HG02943 (cell line): Measurements from ENCODE around the gene ENTPD2.

ENCODE experiments used
- ATAC-seq: cut with Tn5 transposase; IDR thresholded peaks from one replicate; pipeline ENCODE4 v1.9.1; 2021; ENCODE audit warnings: mild to moderate bottlenecking, low read depth, moderate library complexity; ENCODE audit not compliant: unreplicated experiment

Gene ENTPD2

GRCh38 chr9:137032858-137033257, 21.0 kb downstream of the ENTPD2 start:
- ATAC-seq, result no peak

GRCh38 chr9:137031904-137032640, 21.8 kb downstream of the ENTPD2 start, which contains the start of gene FUT7:
Gene FUT7, minus strand, starts transcription at chr9:137032088. Its CDS starts 97 bp downstream, at chr9:137031991.
- no peak for ATAC-seq

DNA sequence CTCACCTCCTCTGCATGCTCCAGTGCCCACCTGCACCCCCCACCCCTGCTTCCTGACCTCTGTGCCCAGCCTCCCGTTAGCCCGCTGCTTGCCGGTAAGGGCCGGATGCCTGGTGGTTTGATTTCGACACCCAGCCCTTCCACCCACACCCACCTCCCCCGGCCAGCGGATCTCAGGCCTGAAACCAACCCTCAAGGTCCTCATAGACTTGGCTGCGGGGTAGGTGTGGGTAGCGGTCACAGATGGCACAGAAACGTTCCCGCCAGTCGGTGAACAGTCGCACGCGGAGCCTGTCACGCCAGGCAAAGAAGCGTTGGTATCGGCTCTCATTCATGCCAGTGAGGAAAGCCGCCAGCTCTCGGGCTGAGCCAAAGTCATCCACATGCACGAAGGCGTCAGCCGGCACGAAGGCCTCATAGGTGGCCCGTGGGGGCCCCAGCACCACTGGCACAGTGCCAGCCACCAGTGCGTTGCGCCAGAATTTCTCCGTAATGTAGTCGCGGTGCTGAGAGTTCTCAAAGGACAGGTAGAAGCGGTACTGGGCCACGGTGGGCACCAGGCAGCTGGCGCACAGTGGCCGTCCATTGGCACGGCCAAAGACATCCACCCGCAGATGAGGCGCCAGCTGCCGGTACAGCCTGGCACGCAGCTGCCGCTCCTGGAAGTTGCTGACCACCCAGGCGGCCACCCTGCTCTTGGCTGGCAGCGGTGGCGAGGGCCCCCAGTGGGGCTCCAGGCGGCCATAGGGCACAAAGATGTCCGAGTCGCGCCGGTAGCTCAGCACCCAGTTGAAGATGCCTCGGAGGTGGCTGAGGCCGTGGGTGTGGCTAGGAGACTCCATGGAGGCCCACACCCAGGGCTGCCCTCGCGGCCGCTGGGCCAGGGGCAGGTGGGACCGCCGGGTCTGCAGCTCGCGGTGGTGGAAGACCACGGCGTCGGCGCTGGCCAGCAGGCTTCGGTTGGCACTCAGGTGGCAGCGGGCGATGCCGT, 23.0 kb downstream of the ENTPD2 start:
- no peak for ATAC-seq

DNA sequence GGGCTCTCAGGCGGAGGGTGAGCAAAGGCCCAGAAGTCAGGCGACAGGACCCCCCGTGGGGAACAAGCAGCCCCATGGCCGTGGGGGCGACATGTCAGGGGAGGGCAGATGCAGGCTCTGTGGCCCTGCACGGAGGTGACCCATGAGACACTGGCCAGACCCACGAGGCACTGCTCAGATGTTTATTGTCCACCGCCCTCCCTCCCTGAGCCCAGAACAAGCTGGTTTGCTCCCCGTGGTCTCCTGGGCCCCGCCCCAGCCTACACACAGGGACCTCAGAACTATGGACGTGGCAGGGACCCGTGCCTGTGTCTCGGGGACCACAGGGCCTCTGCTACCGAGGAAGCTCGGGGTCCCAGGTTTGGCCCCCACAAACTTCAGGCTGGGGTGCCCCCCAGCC, 23.9 kb downstream of the ENTPD2 start:
- no peak for ATAC-seq

DNA sequence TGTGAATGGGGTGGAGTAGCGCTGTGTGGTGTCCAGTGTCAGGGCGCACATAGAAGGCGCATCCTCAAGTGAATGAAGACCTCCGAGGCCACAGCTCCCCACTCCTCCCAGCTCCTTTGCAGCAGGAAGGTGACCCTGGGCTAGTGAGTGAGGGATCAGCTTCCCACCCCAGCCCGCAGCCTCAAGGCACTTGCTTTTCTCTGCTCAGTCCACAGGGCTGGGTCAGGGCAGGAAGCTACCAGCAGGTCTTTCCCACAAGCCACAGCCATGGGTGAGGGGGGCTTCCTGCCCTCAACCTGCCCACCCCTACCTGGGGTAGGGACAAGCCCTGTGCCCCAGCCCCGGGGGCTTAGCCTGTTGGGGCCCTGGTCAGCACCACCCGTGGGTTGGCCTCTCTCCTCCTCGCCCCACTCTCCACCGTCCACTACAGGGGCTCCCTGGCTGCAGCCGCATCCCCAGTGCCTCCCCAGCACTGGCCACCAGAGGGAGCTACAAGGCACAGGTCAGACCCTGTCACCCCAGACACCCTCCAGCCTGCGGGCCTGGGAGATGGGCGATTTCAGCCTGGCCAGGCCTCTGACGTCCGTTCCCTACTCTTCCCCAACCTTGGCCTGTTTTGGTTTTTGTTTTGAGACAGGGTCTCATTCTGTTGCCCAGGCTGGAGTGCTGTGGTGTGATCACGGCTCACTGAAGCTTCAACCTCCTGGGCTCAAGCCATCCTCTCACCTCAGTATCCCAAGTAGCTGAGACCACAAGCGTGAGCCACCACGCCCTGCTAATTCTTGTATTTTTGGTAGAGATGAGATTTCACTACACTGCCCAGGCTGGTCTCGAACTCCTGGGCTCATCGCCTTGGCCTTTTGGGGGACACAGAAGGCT, 24.6 kb downstream of the ENTPD2 start:
- no peak for ATAC-seq

DNA sequence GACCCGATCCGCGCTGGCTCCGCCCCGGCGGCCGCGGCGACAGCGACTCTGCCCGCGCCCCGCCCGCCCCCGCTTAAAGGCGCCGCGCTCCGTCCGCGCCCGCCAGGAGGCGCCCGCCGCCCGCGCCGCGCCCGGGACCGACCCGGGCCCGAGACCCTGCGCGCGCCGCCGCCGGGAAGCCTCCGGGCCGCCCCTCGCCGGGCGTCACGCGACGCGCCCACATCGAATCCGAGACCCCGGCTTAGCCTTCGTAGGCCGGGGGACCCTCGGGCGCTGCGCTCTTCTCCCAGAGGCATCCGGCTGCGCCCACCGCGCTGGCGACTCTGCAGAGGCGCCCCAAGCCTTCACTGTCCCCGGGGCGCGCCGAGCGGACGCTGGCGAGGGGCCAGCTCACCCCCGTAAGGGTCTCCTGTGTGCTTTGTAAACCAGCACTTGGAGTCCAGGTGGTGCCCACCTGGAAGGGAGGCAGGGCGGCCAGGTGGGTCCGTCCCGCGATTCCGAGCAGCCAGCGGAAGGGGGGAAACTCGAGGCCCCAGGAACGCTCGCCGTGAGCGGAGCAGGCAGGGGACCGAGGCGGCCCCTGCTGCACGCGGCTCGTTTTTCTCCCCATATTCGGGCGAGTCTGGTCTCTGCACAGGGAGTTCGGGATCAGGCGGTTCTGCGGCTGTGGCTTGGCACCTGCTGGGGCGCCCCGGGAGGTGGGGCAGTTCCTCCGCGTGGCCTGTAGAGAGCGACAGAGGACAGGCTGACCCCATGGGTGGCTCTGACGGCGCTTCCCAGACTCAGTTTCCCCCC, 25.4 kb downstream of the ENTPD2 start:
- ATAC-seq, result no peak

DNA sequence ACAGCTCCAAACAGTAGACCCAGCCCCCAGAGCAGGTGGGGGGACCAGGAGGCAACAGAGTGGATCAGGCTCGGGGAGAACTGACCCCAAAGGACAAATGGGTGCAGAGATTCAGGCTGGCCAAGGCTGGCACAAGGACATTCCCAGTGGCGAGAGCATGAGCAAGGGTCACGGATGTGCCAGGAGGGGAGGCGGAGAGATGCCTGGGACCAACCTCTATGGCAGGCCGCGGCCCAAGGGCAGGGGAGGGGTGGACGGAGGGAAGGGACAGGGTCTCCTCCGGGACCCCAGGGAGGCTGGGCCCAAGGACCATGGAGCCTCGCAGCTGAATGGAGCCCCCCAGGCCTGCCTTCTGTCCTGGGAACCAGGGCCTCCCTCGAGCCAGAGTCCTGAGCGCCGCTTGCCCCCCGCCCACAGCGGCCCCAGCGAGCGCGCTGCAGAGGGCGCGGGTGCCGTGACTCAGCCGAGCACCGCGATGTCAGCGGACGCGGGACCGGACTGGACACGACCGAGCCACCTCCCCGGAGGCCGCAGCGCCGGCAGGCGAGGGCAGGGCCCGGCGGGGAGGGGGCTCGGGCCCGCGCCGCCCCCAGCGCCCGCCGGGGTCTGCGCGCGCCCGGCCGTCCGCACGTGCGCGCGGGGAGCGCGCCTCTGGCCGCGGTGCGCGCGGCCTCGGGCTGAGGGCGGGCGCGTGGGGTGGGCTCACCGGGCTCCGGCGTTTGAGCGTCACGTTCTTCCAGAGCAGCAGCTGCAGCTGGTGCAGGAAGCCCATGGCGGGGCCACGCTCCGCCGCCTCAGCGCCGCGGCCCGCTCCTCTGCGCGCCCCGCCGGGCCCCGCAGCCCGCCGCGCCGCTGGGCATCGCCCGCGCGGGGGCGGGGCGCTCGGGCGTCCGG, 26.2 kb downstream of the ENTPD2 start, which contains the start of gene ABCA2:
TSS of gene ABCA2 (minus strand) at position 869 of the 894 bp plus-strand sequence. CDS start at position 772, 97 bp downstream.
- no peak for ATAC-seq

DNA sequence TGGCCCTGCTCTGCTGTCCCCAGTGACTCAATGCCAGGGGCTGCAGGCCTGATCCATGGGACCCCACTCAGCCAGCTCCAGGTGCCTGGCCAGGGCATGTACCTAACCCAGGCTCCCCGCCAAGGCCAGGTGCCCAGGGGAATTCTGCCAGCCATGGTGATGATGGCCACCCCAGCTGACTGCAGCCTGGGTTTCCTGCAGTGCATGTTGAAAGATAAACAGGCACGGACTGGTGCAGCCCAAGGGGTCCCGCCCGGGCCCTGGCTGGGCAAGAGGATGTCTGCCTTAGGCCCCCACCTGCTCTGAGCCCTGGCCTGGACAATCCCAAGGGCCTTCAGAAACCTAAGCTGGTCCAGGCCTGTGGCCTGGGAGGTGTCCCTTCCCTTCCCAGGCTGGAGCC, 27.0 kb downstream of the ENTPD2 start:
- no peak for ATAC-seq

- no peak for ATAC-seq
Observed at GRCh38 chr9:137026384-137026783, 27.5 kb downstream of the ENTPD2 start.

DNA sequence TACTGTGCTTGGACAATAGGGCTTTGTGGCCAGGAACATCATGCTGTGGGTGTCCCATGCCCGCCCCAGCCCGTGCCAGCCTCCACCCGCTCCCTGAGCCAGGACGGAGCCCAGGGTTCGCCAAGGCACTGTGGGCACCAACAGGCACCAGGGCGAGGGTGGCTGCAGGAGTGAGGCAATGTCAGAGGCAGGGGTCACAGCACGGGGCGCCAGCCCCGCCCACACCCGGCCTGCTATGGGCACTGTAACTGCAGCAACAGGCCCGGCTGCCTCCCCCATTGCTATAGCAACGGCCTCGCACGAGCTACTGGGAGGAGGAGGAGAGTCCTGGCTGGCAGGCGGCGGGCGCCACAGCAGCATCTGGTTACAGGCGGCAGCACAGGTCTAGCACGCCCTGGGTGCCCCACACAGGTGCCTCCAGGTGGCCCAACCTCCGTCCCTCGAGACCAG, 28.3 kb downstream of the ENTPD2 start:
- ATAC-seq, result no peak

- ATAC-seq, result no peak
Observed at GRCh38 chr9:137023583-137023991, 30.3 kb downstream of the ENTPD2 start.

DNA sequence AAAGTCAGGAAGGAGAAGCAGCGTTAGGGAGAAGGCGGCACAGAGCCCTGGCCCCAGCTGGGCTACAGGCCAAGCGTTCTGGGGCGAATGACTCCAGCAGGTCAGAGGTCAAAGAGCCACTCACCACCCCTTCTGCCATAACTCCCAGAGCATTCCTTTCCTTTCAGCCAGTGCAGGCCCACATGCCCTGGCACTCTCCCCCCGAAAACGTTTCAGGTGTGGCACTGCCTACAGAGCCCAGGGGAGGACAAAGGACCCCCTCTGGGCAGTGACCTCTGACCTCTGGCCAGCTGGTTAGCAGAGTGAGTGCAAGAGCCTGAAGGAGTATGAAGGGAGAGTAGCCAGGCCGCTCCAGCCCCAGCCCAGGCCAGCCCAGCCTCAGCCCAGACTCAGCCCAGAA, 30.7 kb downstream of the ENTPD2 start:
- ATAC-seq, result no peak

DNA sequence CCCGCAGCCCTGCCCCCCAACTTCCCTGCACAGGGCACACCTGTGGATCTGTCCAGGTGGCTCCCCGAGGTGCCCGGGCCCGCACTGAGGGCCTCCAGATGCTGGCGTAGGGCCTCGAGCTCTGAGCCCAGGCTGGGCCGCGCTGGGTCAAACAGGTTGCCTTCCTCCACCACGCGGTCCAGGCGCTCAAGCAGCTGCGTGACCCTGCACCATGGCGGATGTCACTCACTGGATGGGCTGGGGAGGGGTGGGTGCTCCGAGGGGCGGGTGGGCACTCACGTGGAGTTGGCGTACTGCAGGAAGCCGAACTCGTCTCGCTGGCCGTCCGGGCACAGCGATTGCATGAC, 31.2 kb downstream of the ENTPD2 start:
- no peak for ATAC-seq

DNA sequence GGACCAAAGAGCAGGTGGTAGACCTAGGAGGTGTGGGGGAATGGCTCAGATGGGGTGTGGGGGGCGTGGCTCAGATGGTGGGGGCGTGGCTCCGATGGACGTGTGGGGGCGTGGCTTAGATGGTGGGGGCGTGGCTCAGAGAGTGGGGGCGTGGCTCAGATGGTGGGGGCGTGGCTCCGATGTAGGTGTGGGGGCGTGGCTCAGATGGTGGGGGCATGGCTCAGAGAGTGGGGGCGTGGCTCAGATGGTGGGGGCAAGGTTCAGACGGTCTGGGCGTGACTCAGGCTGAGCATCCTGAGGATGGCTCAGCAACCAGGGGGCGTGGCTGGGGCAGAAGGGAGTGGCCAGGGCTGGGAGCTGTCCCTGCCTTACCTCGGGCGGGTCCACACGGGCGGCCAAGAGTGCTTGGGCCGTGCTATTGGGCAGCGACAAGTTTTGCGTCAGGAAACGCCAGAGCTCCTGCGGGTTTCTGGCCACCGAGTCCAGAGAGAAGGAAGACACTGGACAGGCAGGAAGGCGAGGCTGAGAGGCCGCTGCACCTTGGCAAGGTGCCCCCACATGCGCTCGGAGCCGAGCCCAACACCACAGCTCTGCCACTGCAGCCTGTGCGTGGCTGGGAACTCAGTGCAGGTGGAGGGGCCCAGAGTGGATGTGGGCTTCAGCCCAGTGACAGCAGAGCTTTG, 31.7 kb downstream of the ENTPD2 start:
- no peak for ATAC-seq

DNA sequence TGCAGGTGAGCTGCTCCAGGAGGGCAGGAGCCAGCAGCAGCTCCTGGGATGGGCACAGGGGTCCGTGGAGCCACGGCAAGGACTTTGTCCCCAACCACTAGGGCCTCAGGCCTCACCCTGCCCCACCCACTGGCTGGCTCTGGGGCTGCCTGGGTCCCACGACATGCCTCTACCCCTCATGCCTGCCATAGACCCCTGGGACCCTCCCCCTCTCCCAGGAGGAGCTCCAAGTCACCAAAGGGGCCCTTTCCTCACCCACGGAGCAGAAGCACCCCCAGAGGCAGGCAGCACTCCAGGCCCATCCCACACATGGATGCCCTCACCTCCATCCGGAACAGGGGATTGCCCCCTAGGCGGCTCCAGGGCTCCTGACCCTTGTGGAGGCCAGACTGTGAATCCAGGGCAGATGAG, 32.3 kb downstream of the ENTPD2 start:
- no peak for ATAC-seq

DNA sequence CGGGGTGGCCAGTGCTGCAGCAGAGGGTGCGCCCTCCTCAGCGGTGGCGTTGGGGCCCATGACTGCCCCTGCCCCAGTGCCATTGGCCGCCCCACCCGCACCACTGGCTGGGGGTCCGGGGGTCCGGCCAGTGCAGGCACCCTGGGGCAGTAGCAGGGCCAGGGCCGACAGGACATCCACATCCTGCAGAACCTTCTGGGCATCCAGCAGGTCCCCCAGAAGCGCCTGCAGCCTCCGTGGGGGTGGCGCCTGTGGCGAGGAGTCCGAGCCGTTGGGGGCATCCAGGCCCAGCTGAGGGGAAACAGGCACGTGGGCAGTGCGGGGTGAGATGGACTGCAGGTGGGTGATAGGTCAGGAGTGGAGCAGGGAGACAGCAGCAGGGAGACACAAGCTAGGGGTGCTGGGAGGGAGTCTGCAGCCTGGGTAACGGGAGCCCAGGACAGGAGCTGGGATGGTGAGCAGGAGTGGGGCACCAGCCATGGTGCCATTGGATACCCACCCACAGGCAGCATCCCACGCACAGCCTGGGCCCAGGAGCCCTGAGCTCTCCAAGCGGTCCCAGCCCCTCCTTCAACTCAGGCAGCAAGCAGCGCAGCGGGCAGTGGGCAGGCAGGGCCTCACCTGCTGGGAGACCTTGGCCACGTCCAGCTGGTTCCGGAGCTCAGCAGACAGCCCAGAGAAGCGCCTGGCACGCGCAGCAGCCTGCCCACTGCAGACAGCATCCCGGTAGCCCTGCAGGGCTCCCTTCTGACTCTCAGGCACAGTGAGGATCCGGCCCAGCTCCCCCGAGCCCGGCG, 32.9 kb downstream of the ENTPD2 start:
- ATAC-seq, result no peak
